T-helper 2 cell (primary cell): ENCODE data around the gene VPS54.

Experiments
- DNase-seq, 5 experiments: peaks; one replicate each; pipeline versions ENCODE4 v3.0.0 to v3.0.0-alpha.2; 2012 to 2022
- total RNA-seq, 2 donors: gene quantifications; one replicate each; lab custom pipeline; 2026; lab: John Stamatoyannopoulos, UW

Gene VPS54
- total RNA-seq = 44.6 to 51.6 reads per million in 2 donors

GRCh38 chr2:64019083-64019974 is at the start of gene VPS54:
TSS of gene VPS54 (minus strand) at chr2:64019428. CDS start at chr2:63983999, 35,429 bp downstream.
- DNase-seq = peak; percentile 27 to 80 (median 46)

- DNase-seq = no peak
Measured at GRCh38 chr2:64067326-64067725, 48.1 kb upstream of the VPS54 start.

GRCh38 chr2:64065516-64065915 is 46.3 kb upstream of the VPS54 start:
- DNase-seq = no peak

GRCh38 chr2:64063924-64064331 is 44.7 kb upstream of the VPS54 start:
- no peak for DNase-seq

- no peak for DNase-seq
Measured at GRCh38 chr2:64063454-64063853, 44.2 kb upstream of the VPS54 start.

GRCh38 chr2:64062840-64063239 is 43.6 kb upstream of the VPS54 start:
- no peak for DNase-seq

- DNase-seq = no peak
Measured at GRCh38 chr2:64059270-64059669, 40.0 kb upstream of the VPS54 start.

- no peak for DNase-seq
Measured at GRCh38 chr2:64056021-64056420, 36.8 kb upstream of the VPS54 start.

GRCh38 chr2:64054161-64054915 is 35.1 kb upstream of the VPS54 start:
- DNase-seq = no peak

GRCh38 chr2:64052463-64053241 is 33.4 kb upstream of the VPS54 start:
- no peak for DNase-seq

GRCh38 chr2:64049633-64050220 is 30.5 kb upstream of the VPS54 start:
- DNase-seq = peak in 4 of 5 experiments; percentile 34 to 91 (median 44)

GRCh38 chr2:64045938-64046337 is 26.7 kb upstream of the VPS54 start:
- DNase-seq = no peak

GRCh38 chr2:64040161-64040560 is 20.9 kb upstream of the VPS54 start:
- peak in 1 of 5 experiments; percentile 30 for DNase-seq

GRCh38 chr2:64036034-64036705 is 16.9 kb upstream of the VPS54 start:
- peak in 2 of 5 experiments; percentile 10 to 93 for DNase-seq

- peak in 1 of 5 experiments; percentile 92 for DNase-seq
Measured at GRCh38 chr2:64035072-64035942, 16.1 kb upstream of the VPS54 start.

- DNase-seq = no peak
Measured at GRCh38 chr2:64029116-64029665, 10.0 kb upstream of the VPS54 start.

GRCh38 chr2:64025741-64026140 is 6.5 kb upstream of the VPS54 start:
- DNase-seq = peak in 1 of 5 experiments; percentile 57

GRCh38 chr2:64024259-64024949 is 5.2 kb upstream of the VPS54 start:
- no peak for DNase-seq

- peak in 1 of 5 experiments; percentile 35 for DNase-seq
Measured at GRCh38 chr2:64023485-64024258, 4.4 kb upstream of the VPS54 start.
